Subcutaneous adipose tissue (tissue), 4 donors: Measurements from ENCODE around the gene CCT2. TPM values are rescaled to one million over a fixed set of nuclear protein-coding genes. Genes with fewer than 3 reads are reported as not detected.

Experiments
- small RNA-seq: library from RNA; depleted of rRNA; stranded (forward); fragments of <200 nt; gene quantifications from one replicate; pipeline ENCODE3, GENCODE V24; 2016
- total RNA-seq, 4 donors: library from RNA; depleted of rRNA; stranded (reverse); fragments of >200 nt; gene quantifications; one replicate each; pipeline ENCODE4 v1.1.0, GENCODE V29; 2016
- TF ChIP-seq, protein P1 (sequence below): fragments of 450-650 bp; IDR thresholded peaks from one replicate; pipeline ENCODE4 v1.5.1; 2016; ENCODE audit warnings: low read depth, mild to moderate bottlenecking, control low read depth, antibody characterized with exemption, moderate library complexity

CCT2 gene
- total RNA-seq, 4 donors from 2014 or later: 54.3 to 148 (median 92.6) TPM

DNA sequence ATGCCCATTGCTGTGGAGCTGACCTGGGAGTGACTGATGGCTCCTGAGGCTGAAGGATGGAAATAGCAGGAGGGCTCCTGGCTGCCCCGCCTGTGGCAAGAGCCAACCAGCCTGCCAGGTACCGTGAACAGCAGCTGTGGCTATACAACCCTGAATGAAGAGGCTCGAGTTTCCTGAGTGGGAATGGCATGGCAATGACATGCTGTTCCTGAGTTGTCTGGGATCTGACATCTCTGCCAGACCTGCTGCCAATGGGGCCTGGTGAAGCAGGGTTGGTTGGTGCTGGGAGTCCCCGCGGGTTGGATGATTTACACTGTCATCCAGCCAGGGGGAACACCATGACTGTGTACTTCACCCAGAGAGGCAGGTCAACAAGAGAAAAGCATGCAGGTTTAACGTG is 57.3 kb downstream of the CCT2 start:
- TF ChIP-seq, protein P1, sequence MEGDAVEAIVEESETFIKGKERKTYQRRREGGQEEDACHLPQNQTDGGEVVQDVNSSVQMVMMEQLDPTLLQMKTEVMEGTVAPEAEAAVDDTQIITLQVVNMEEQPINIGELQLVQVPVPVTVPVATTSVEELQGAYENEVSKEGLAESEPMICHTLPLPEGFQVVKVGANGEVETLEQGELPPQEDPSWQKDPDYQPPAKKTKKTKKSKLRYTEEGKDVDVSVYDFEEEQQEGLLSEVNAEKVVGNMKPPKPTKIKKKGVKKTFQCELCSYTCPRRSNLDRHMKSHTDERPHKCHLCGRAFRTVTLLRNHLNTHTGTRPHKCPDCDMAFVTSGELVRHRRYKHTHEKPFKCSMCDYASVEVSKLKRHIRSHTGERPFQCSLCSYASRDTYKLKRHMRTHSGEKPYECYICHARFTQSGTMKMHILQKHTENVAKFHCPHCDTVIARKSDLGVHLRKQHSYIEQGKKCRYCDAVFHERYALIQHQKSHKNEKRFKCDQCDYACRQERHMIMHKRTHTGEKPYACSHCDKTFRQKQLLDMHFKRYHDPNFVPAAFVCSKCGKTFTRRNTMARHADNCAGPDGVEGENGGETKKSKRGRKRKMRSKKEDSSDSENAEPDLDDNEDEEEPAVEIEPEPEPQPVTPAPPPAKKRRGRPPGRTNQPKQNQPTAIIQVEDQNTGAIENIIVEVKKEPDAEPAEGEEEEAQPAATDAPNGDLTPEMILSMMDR: no peak

DNA sequence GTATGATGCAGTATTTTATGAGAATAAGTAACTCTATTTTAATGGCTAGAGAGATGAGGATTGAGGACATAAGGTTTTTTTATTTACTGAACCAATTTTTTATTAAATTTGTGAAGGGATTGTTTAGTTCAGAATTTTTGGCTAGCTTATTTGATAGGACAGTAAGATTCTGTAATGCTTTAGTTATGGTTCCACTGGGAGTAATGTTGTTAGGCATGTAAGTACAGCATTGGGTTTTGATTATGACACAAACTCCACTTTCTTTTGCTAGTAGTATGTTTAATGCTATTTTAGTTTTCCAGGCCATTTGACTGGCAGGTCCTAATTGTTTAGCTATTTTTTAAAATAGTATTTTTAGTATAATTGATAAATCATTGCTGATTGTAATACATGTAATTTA is 59.3 kb downstream of the CCT2 start:
- TF ChIP-seq, protein P1: no peak

DNA sequence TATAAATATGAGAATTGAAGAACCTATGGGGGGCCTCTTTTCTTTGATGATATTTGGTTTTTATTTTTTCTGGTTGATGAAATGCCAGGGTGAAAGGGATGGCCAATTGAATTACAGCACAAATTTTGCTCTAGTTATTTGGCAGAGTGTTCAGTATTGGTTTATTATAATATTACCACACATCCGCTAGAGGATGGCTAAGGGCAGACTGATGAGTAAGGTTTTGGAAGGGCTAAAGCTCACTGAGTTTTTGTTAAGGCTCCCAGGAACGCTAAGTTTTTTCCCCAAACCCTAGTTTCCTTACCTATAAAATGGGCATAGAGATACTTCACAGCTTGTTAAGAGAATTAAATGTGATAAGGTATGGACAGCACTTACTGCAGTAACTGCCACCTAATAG is 59.8 kb downstream of the CCT2 start:
- TF ChIP-seq, protein P1: no peak

DNA sequence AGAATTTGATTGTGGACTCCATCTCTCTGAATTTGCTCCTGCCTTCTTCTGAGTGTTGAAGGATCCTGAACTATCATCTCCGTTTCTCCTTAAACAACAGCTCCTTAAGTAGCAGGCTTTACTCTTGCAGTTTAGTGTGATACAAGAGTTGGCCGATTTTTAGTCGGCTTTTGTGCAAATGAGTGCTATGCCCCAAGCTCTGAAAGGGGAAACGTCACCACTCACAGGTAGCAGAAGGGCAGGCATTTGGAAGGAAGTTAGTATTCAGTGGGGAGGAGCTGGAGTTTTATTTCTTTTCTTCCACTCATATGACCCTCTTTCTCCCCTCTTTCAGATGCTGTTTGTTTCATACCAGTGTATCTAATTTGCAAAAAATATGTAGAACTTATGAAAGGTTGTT is 61.9 kb downstream of the CCT2 start:
- TF ChIP-seq, protein P1: no peak

DNA sequence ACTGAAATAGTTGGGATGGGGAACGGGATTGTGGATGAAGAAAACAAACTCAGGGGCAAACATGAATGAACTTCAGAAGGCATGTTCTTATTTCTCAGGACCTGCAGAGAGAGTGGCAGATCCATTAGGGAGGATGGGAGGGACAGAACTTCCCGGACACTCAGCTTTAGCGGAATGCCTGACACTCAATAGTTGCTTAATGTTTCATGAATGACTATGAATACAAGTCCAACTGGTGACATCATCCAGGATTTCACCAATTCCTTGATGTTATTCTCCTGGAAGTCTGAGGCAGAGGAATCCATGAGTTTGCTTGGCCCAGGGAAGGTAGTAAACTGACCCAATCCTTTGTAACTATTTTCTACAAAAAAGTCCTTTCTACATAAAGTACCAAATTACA is 63.2 kb downstream of the CCT2 start:
- TF ChIP-seq, protein P1: no peak

DNA sequence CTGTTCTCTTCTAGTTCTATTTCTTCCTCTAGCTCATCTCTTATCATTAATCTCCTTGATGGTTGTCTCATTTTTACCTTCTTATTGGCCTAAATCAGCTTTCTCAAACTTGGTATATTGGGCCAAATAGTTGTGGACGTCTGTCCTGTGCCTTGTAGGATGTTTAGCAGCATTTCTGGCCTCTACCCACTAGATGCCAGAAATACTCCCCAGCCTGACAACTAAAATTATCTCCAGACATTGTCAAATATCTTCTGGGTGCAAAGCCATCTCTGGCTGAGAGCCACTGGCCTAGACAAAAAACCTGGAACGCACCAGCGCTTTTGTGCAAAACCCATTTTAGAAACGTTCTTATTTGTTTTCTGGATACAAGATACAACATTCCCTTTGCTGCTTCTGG is 64.3 kb downstream of the CCT2 start:
- TF ChIP-seq, protein P1: no peak

Small RNA genes within 50 kb of the gene (small RNA-seq; reads per million reads assigned to genes)
- 5.7 reads per million, percentile 80 among the genes with 10 or more reads in this experiment for gene MIR3913-1

Other genes with a start within 250 kb of the CCT2 start
- 100 to 1,000 TPM in 2 of 4 donors, 10 to 100 TPM in 2; 47.7 to 744 (median 119) TPM for gene LYZ, start 237.1 kb upstream of the CCT2 start, total RNA-seq
- gene YEATS4, start 225.7 kb upstream of the CCT2 start, total RNA-seq: 10 to 100 TPM in 3 of 4 donors, 1 to 10 TPM in 1; 9.3 to 22.0 (median 13.9) TPM
- 10 to 100 TPM; 46.6 to 64.7 (median 55.6) TPM for gene FRS2, start 115.1 kb upstream of the CCT2 start, total RNA-seq
- not detected for gene LRRC10, start 25.4 kb downstream of the CCT2 start, total RNA-seq
- gene BEST3, start 113.8 kb downstream of the CCT2 start, total RNA-seq: not detected
- gene RAB3IP, start 153.4 kb downstream of the CCT2 start, total RNA-seq: 10 to 100 TPM in 2 of 4 donors, 1 to 10 TPM in 2; 7.5 to 24.6 (median 12.0) TPM
- gene MYRFL, start 239.8 kb downstream of the CCT2 start, total RNA-seq: 1 to 10 TPM in 1 of 4 donors, under 1 TPM in 2, not detected in 1; 0.17 to 1.8 (median 0.44) TPM